Ramos (cell line): ENCODE results near the gene ZFP36L1.

ENCODE experiments used
- in situ Hi-C: fragments of 300-500 bp; cut with MboI; formaldehyde crosslinking; loops from one replicate; pipeline ENCODE4 v1.14.3; 2022; ENCODE audit warnings: low sequenced_read_pairs; ENCODE audit not compliant: unreplicated experiment

The ZFP36L1 gene

GRCh38 chr14:68788275-68788995 lies 4.4 kb downstream of the ZFP36L1 start:
- in situ Hi-C loops: loop anchor here (10.0 kb wide), 1 partner anchor 544 kb away; no protein-coding TSS in a partner anchor

DNA sequence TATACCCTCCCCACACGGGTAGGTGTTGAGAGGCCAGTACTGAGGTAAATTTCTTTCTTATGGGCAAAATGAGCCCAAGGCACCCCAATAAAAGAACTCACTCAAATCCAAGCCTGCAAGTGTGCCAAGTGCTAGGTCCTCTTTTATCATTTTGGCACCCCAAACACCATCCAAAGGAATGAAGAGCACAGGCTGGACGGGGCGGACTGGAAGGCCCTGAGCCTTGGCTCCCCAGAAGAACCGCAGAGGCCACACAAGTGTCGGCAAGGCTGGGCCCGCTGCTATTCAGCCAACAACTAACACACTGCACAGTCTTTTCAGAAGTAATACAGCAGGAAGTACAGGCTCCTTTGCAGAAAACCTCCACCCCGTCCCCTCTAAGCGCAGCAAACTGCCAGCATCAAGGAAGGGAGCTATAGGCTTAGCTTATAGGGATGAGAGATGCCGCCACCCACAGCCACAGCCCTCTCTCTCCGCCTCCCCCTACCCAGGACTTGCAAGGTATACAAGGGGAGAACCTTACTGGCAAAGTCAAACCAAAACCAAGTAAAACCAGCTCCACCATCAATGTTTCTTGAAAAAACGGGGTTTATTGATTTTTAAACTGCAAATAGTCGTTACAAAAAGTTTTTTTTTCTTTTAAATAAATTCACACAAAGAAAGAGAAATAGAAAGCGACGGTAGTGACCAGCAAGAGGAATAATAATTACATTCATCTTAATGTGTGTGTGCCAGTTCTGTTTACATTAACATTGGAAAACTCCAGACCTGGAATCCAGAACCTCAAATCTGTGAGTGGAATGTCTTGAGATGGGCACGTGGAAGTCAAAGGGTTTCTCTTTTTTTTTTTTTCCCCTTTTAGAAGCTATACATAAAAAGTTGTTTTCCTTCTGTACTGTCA lies 5.5 kb downstream of the ZFP36L1 start:
- in situ Hi-C loops: loop anchor here (10.0 kb wide), 1 partner anchor 543 kb away; no protein-coding TSS in a partner anchor

GRCh38 chr14:68786491-68787091 lies 6.3 kb downstream of the ZFP36L1 start:
- in situ Hi-C loops: loop anchor here (10.0 kb wide), 1 partner anchor 542 kb away; no protein-coding TSS in a partner anchor

GRCh38 chr14:68785534-68786490 lies 7.1 kb downstream of the ZFP36L1 start:
- in situ Hi-C loops: loop anchor here (10.0 kb wide), 1 partner anchor 541 kb away; no protein-coding TSS in a partner anchor

DNA sequence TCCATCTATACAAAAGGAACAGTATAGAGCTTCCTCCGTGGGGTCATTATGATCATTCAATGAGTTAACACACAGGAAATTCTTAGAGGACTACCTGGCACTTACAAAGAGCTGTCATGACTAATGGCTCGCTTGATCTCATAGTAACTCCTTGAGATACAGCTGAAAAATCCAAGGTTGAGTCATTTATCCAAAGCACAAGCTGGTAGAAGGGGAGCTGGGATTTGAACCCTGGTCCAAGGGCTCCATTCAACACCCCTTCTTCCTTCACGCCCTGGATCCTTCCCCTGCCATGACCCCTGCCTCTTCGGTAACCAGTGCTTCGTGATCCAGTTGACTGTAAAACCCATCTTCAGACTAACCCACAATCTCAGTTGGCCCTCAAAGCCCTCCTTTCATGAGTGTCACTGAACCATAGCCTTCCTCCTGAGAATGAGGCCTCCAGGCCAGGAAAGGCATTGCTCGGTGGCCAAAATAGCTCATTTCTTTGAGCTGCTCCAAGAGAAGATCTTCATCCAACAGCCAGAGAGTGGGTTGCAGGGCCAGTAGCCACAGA lies 7.8 kb downstream of the ZFP36L1 start:
- in situ Hi-C loops: loop anchor here (10.0 kb wide), 1 partner anchor 540 kb away; no protein-coding TSS in a partner anchor

DNA sequence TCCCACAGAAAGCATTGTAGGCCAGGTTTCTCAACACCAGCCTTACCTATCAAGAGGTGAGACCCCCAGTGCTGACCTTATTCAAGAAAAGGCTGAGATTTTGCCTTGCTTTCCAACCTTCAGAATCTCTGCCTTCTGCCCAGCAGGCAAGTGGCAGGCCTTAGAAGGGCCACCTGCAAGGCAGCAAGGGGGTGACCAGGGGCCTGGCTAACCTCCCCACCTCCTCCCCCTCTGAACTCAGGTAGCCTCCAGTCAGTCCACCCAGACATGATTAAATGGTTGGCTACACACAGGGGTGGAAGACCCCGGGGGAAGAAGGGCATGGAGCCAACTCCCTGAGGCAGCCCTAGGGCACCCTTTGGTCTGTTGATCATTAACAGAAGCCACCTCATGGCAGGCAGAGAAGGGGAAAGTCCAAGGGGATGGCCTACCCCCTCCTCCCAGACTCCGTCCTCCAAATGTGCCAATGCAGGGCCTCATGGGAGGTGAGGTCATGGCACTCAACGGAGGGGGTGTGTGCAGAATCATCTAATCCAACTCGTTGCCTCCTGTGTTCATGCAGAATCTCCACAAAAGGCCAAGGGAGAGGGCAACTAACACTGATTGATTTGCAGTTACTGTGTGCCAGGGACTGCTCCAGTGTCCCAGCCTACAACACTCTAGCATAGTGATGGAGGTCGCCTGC lies 8.5 kb downstream of the ZFP36L1 start:
- in situ Hi-C loops: loop anchor here (10.0 kb wide), 1 partner anchor 540 kb away; no protein-coding TSS in a partner anchor

- in situ Hi-C loops: loop anchor here (10.0 kb wide), 1 partner anchor 539 kb away; no protein-coding TSS in a partner anchor
Measured at GRCh38 chr14:68783408-68784225, 9.2 kb downstream of the ZFP36L1 start.

- in situ Hi-C loops: loop anchor here (10.0 kb wide), 1 partner anchor 538 kb away; no protein-coding TSS in a partner anchor
Measured at GRCh38 chr14:68782091-68782981, 10.5 kb downstream of the ZFP36L1 start.

GRCh38 chr14:68781161-68782021 lies 11.5 kb downstream of the ZFP36L1 start:
- in situ Hi-C loops: loop anchor here (10.0 kb wide), 1 partner anchor 537 kb away; no protein-coding TSS in a partner anchor

- in situ Hi-C loops: loop anchor here (10.0 kb wide), 1 partner anchor 536 kb away; no protein-coding TSS in a partner anchor
Measured at GRCh38 chr14:68780358-68781160, 12.3 kb downstream of the ZFP36L1 start.

- in situ Hi-C loops: loop anchor here (10.0 kb wide), 1 partner anchor 535 kb away; no protein-coding TSS in a partner anchor
Measured at GRCh38 chr14:68779761-68780323, 13.0 kb downstream of the ZFP36L1 start.

DNA sequence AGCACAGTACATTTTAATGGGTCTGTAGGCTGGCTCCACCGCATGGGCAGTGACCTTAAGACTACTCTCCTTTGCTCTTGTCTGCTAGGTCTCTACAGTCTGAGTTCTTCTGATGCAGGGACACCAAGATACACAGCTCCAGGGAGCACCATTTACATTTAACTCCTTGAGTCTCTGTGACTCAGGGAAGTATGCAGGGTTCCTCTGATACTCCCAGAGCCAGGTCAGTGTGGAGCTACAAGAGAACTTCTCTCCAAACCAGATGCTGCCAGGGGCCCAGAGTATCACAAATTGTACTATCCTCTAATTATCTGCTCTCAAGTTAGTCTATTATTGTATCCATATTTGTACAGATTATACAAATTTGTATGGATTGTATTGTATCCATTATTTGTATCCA lies 15.2 kb downstream of the ZFP36L1 start:
- in situ Hi-C loops: no loop called here

GRCh38 chr14:68775614-68776126 lies 17.2 kb downstream of the ZFP36L1 start:
- in situ Hi-C loops: no loop called here
